Astrocyte (in vitro differentiated cells and primary cell): Measurements from ENCODE around the gene PPIA. TPM values are rescaled to one million over a fixed set of nuclear protein-coding genes. Genes with fewer than 3 reads are reported as not detected.

Experiments
- DNase-seq: peaks from one replicate; pipeline ENCODE4 v3.0.0-alpha.2; 2010; ENCODE audit warnings: low read depth
- FAIRE-seq: peaks from 2 replicates; lab custom pipeline; 2011; peaks lifted over from hg19 to GRCh38; lab: Jason Lieb, UNC
- H2AFZ ChIP-seq: 2 replicates; pipeline ENCODE4 v1.6.0; 2012; ENCODE audit warnings: low read depth, low read length, inconsistent platforms
- H3K27ac ChIP-seq: 2 replicates; pipeline ENCODE4 v1.5.1; 2011; ENCODE audit warnings: low read depth, low read length, inconsistent platforms
- H3K27me3 ChIP-seq: 2 replicates; pipeline ENCODE4 v1.6.0; 2011; ENCODE audit warnings: low read length, inconsistent platforms; ENCODE audit not compliant: insufficient read depth
- H3K36me3 ChIP-seq: 2 replicates; pipeline ENCODE4 v1.5.1; 2011; ENCODE audit warnings: low read length, inconsistent platforms; ENCODE audit not compliant: insufficient read depth
- H3K4me1 ChIP-seq: 2 replicates; pipeline ENCODE4 v1.5.1; 2011; ENCODE audit warnings: low read length, inconsistent platforms; ENCODE audit not compliant: insufficient read depth
- H3K4me2 ChIP-seq: 2 replicates; pipeline ENCODE4 v1.6.0; 2012; ENCODE audit warnings: low read length, inconsistent platforms
- H3K4me3 ChIP-seq: 2 replicates; pipeline ENCODE4 v1.5.1; 2011; ENCODE audit warnings: low read depth, mild to moderate bottlenecking, low read length, inconsistent platforms; ENCODE audit not compliant: insufficient read depth
- H3K79me2 ChIP-seq: 2 replicates; pipeline ENCODE4 v1.6.0; 2012; ENCODE audit warnings: mild to moderate bottlenecking, low read length, inconsistent platforms; ENCODE audit not compliant: insufficient read depth
- H3K9ac ChIP-seq: 2 replicates; pipeline ENCODE4 v1.6.0; 2012; ENCODE audit warnings: mild to moderate bottlenecking, low read length, inconsistent platforms
- H3K9me3 ChIP-seq: 2 replicates; pipeline ENCODE4 v1.5.1; 2012; ENCODE audit warnings: low read depth, mild to moderate bottlenecking, low read length, inconsistent platforms; ENCODE audit not compliant: insufficient read depth
- H4K20me1 ChIP-seq: 2 replicates; pipeline ENCODE4 v1.6.0; 2012; ENCODE audit warnings: low read length, inconsistent platforms; ENCODE audit not compliant: insufficient read depth
- H3K27ac Mint-ChIP-seq: one replicate; pipeline ENCODE4 v1.8.0; 2021; ENCODE audit warnings: mild to moderate bottlenecking, mixed read lengths; ENCODE audit not compliant: unreplicated experiment
- H3K27me3 Mint-ChIP-seq: one replicate; pipeline ENCODE4 v1.8.0; 2021; ENCODE audit warnings: low read depth, mixed read lengths; ENCODE audit not compliant: unreplicated experiment
- H3K36me3 Mint-ChIP-seq: one replicate; pipeline ENCODE4 v1.8.0; 2021; ENCODE audit warnings: low read depth, mixed read lengths; ENCODE audit not compliant: unreplicated experiment
- H3K4me1 Mint-ChIP-seq: one replicate; pipeline ENCODE4 v1.8.0; 2021; ENCODE audit warnings: low read depth, mixed read lengths; ENCODE audit not compliant: unreplicated experiment
- H3K4me3 Mint-ChIP-seq: one replicate; pipeline ENCODE4 v1.8.0; 2021; ENCODE audit warnings: mild to moderate bottlenecking, moderate library complexity, mixed read lengths; ENCODE audit not compliant: unreplicated experiment
- H3K9me3 Mint-ChIP-seq: one replicate; pipeline ENCODE4 v1.8.0; 2021; ENCODE audit warnings: mild to moderate bottlenecking, mixed read lengths; ENCODE audit not compliant: unreplicated experiment
- EZH2 ChIP-seq: IDR thresholded peaks from 2 replicates; pipeline ENCODE4 v1.6.1; 2012; ENCODE audit warnings: mild to moderate bottlenecking, low read length, inconsistent platforms; ENCODE audit not compliant: insufficient read depth
- total RNA-seq: library from RNA; stranded (reverse); gene quantifications from 2 replicates; pipeline ENCODE4 v1.2.1, GENCODE V29; 2021
- TF ChIP-seq, protein P1 (sequence below): IDR thresholded peaks from 2 replicates; pipeline ENCODE4 v1.5.1; 2011; ENCODE audit warnings: low read depth, mild to moderate bottlenecking, inconsistent platforms, low read length, moderate library complexity; ENCODE audit not compliant: insufficient read depth

PPIA gene
- total RNA-seq, 1 donor from 2014 or later = 1,628 TPM

DNA sequence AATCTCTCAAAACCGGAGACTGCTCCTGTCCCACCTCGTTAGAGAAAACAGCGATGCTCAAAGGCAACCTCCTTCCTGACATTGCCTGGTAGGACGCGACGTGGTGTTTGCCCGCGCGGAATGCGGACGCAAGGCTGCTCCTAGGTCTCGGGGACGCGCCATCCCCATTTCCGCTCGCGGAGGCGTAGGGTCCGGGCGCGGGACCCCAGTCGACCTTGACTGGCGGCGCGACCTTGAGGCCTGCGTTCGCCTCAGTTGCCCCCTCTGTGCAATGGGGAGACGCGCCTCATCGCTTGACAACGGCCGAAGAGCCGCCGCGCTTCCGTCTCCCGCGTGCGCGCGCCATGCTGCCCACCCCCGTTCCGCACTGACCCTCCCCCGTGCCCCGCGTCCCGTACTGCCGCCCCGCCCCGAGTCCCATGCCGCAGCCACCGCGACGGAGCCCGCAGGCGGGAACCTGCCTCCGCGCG lies 412 bp upstream of the PPIA start:
- Mint-ChIP-seq H3K27ac (peak overlapping the region; percentile 53), H3K27me3 (no peaks in the 10 kb centered on the region), H3K4me1 (peaks cover 18% of the 10 kb centered on the region), H3K9me3 (no peaks in the 10 kb centered on the region), H3K36me3 (peaks cover 9% of the 10 kb centered on the region), H3K4me3 (peak overlapping the region; percentile 89)
- no peak for TF ChIP-seq EZH2
- TF ChIP-seq, protein P1, sequence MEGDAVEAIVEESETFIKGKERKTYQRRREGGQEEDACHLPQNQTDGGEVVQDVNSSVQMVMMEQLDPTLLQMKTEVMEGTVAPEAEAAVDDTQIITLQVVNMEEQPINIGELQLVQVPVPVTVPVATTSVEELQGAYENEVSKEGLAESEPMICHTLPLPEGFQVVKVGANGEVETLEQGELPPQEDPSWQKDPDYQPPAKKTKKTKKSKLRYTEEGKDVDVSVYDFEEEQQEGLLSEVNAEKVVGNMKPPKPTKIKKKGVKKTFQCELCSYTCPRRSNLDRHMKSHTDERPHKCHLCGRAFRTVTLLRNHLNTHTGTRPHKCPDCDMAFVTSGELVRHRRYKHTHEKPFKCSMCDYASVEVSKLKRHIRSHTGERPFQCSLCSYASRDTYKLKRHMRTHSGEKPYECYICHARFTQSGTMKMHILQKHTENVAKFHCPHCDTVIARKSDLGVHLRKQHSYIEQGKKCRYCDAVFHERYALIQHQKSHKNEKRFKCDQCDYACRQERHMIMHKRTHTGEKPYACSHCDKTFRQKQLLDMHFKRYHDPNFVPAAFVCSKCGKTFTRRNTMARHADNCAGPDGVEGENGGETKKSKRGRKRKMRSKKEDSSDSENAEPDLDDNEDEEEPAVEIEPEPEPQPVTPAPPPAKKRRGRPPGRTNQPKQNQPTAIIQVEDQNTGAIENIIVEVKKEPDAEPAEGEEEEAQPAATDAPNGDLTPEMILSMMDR = no peak
- Histone ChIP-seq H3K36me3 (peaks cover 24% of the 10 kb centered on the region), H3K27me3 (no peaks in the 10 kb centered on the region), H3K9ac (peak overlapping the region; percentile 100), H3K4me2 (peak overlapping the region; percentile 88), H3K9me3 (no peaks in the 10 kb centered on the region), H3K4me3 (peak overlapping the region; percentile 78), H3K79me2 (peaks cover 46% of the 10 kb centered on the region), H3K4me1 (peaks cover 22% of the 10 kb centered on the region), H2AFZ (peak overlapping the region; percentile 92), H3K27ac (peak overlapping the region; percentile 98), H4K20me1 (peaks cover 41% of the 10 kb centered on the region)
- DNase-seq = peak; percentile 25
- FAIRE-seq = no peak

DNA sequence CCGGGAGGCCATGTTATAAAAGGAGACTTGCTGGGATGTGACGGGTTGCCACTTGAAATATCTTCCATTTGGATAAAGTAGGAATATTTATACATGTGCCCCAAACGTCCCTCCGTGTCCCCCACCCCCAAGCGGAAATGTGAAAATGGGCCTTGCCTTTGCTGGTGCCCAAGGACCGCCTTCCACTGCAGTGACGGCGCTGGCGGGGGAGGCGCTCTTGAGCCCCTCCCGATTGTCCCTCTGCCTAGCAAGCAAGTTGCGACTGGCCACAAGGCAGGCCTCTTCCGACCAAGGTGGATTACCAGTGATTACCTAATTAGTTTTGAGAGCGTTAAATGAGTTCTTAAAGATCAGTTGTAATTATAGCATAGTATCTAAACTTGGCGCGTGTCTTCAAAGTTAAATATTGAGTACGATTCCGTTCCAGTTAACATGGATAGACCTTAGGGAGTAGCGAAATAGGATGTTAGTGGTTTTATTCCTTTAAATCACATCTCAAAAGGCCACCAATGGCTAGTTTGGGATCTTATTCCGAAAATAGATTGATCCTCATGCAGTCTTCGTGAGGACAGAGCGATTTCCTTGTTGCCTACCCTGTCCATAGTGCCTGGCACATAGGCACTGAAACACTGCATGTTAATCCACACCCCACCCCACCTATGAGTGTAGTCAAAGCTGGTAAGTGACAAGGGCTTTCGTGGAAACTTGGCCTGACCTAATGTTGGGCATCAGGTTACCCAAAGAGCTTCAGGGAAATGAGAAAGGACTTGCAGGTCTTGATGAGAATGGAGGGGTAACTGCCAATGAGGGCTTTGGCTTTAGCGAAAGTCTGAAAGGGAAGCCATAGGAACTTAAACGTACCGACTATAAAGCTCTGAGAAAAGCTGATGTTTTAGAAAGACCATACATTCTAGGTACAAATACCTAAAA lies 1.1 kb downstream of the PPIA start:
- Mint-ChIP-seq H3K4me3 (peak overlapping the region; percentile 98), H3K27ac (peak overlapping the region; percentile 89), H3K27me3 (no peaks in the 10 kb centered on the region), H3K36me3 (peaks cover 17% of the 10 kb centered on the region), H3K9me3 (no peaks in the 10 kb centered on the region), H3K4me1 (peaks cover 19% of the 10 kb centered on the region)
- DNase-seq = peak; percentile 77
- Histone ChIP-seq H3K27me3 (no peaks in the 10 kb centered on the region), H3K79me2 (peaks cover 53% of the 10 kb centered on the region), H4K20me1 (peaks cover 55% of the 10 kb centered on the region), H3K4me2 (peak overlapping the region; percentile 88), H3K36me3 (peaks cover 35% of the 10 kb centered on the region), H3K4me1 (peaks cover 27% of the 10 kb centered on the region), H2AFZ (peak overlapping the region; percentile 24), H3K9me3 (no peaks in the 10 kb centered on the region), H3K4me3 (peak overlapping the region; percentile 78), H3K9ac (peak overlapping the region; percentile 100), H3K27ac (peak overlapping the region; percentile 98)
- no peak for TF ChIP-seq EZH2
- TF ChIP-seq, protein P1 = peak; percentile 29
- FAIRE-seq = no peak
